H9 (cell line): ENCODE data around the gene MT1F. TPM values are rescaled to one million over a fixed set of nuclear protein-coding genes. Genes with fewer than 3 reads are reported as not detected.

Experiments used
- DNase-seq: peaks from one replicate; pipeline ENCODE4 v3.0.0-alpha.2; 2017
- H2AFZ ChIP-seq: one replicate; pipeline ENCODE4 v1.6.1; 2013; ENCODE audit warnings: mild to moderate bottlenecking, low read length, control low read depth, moderate library complexity
- H2AK5ac ChIP-seq: 2 replicates; pipeline ENCODE4 v1.6.1; 2013; ENCODE audit warnings: low read length, control low read depth, mixed read lengths; ENCODE audit not compliant: insufficient read length
- H2BK120ac ChIP-seq: one replicate; pipeline ENCODE4 v1.6.1; 2013; ENCODE audit warnings: low read depth, mild to moderate bottlenecking, low read length, control low read depth, inconsistent platforms; ENCODE audit not compliant: poor library complexity, severe bottlenecking
- H2BK12ac ChIP-seq: 2 replicates; pipeline ENCODE4 v1.6.1; 2013; ENCODE audit warnings: low read length, control low read depth, mixed read lengths, low read depth; ENCODE audit not compliant: insufficient read length
- H2BK15ac ChIP-seq: 2 replicates; pipeline ENCODE4 v1.6.1; 2013; ENCODE audit warnings: low read depth, low read length, control low read depth
- H2BK20ac ChIP-seq: one replicate; pipeline ENCODE4 v1.6.1; 2013; ENCODE audit warnings: low read depth, mild to moderate bottlenecking, low read length, control low read depth, inconsistent platforms; ENCODE audit not compliant: poor library complexity, severe bottlenecking
- H2BK5ac ChIP-seq: 2 replicates; pipeline ENCODE4 v1.6.1; 2013; ENCODE audit warnings: low read length, control low read depth, mixed read lengths; ENCODE audit not compliant: insufficient read length
- H3K14ac ChIP-seq: 2 replicates; pipeline ENCODE4 v1.6.1; 2013; ENCODE audit warnings: low read length, control low read depth; ENCODE audit not compliant: insufficient read depth
- H3K18ac ChIP-seq: 2 replicates; pipeline ENCODE4 v1.6.1; 2013; ENCODE audit warnings: low read depth, mild to moderate bottlenecking, mixed read lengths, low read length, control low read depth; ENCODE audit not compliant: insufficient read length
- H3K23ac ChIP-seq: 2 replicates; pipeline ENCODE4 v1.6.1; 2013; ENCODE audit warnings: low read length, control low read depth, mixed read lengths, low read depth; ENCODE audit not compliant: insufficient read length
- H3K23me2 ChIP-seq: 2 replicates; pipeline ENCODE4 v1.6.1; 2013; ENCODE audit warnings: low read depth, mild to moderate bottlenecking, mixed read lengths, low read length, control low read depth; ENCODE audit not compliant: insufficient read length, poor library complexity, severe bottlenecking
- H3K27ac ChIP-seq: 2 replicates; pipeline ENCODE4 v1.5.1; 2013; ENCODE audit warnings: low read length, control low read depth, mixed read lengths, low read depth; ENCODE audit not compliant: insufficient read length
- H3K27me3 ChIP-seq: 2 replicates; pipeline ENCODE4 v1.6.1; 2013; ENCODE audit warnings: low read length, control low read depth, inconsistent platforms; ENCODE audit not compliant: insufficient read depth
- H3K4ac ChIP-seq: 2 replicates; pipeline ENCODE4 v1.6.1; 2013; ENCODE audit warnings: low read depth, mild to moderate bottlenecking, control low read depth, inconsistent platforms, low read length, moderate library complexity
- H3K4me1 ChIP-seq: 2 replicates; pipeline ENCODE4 v1.6.1; 2013; ENCODE audit warnings: low read length, control low read depth, inconsistent platforms; ENCODE audit not compliant: insufficient read depth
- H3K4me2 ChIP-seq: 2 replicates; pipeline ENCODE4 v1.6.1; 2013; ENCODE audit warnings: low read length, control low read depth, mixed read lengths; ENCODE audit not compliant: insufficient read length, insufficient read depth
- H3K56ac ChIP-seq: 2 replicates; pipeline ENCODE4 v1.6.1; 2013; ENCODE audit warnings: low read depth, mild to moderate bottlenecking, mixed read lengths, low read length, control low read depth; ENCODE audit not compliant: insufficient read length
- H3K79me1 ChIP-seq: 2 replicates; pipeline ENCODE4 v1.6.1; 2013; ENCODE audit warnings: low read depth, mild to moderate bottlenecking, moderate library complexity, low read length, control low read depth, inconsistent platforms; ENCODE audit not compliant: insufficient read depth, poor library complexity, severe bottlenecking
- H3K79me2 ChIP-seq: 2 replicates; pipeline ENCODE4 v1.6.1; 2013; ENCODE audit warnings: low read length, control low read depth, inconsistent platforms; ENCODE audit not compliant: insufficient read depth
- H3K9ac ChIP-seq: 2 replicates; pipeline ENCODE4 v1.6.1; 2013; ENCODE audit warnings: low read length, control low read depth, mixed read lengths; ENCODE audit not compliant: insufficient read length; ENCODE audit errors: extremely low read depth
- H3K9me3 ChIP-seq: one replicate; pipeline ENCODE4 v1.6.1; 2013; ENCODE audit warnings: low read depth, low read length, inconsistent platforms; ENCODE audit not compliant: control insufficient read depth
- H3T11ph ChIP-seq: one replicate; pipeline ENCODE4 v1.6.1; 2013; ENCODE audit warnings: mild to moderate bottlenecking, low read length, control low read depth, inconsistent platforms
- H4K20me1 ChIP-seq: one replicate; pipeline ENCODE4 v1.6.1; 2013; ENCODE audit not compliant: control insufficient read depth, insufficient read length, insufficient read depth
- H4K5ac ChIP-seq: 2 replicates; pipeline ENCODE4 v1.6.1; 2013; ENCODE audit warnings: low read depth, mild to moderate bottlenecking, mixed read lengths, low read length, control low read depth; ENCODE audit not compliant: insufficient read length
- H4K8ac ChIP-seq: replicated peaks from 2 replicates; pipeline ENCODE4 v1.6.1; 2013; ENCODE audit warnings: low read length, control low read depth, mixed read lengths, low read depth; ENCODE audit not compliant: insufficient read length
- H4K91ac ChIP-seq: 2 replicates; pipeline ENCODE4 v1.6.1; 2013; ENCODE audit warnings: low read depth, mild to moderate bottlenecking, moderate library complexity, mixed read lengths, low read length, control low read depth; ENCODE audit not compliant: insufficient read length
- H3K27ac Mint-ChIP-seq, 3 experiments: 2 replicates in 2 of 3; 3 replicates in 1 of 3; pipeline ENCODE4 v1.8.0; 2020 to 2021; ENCODE audit warnings: mixed read lengths in 3 of 3, mild to moderate bottlenecking in 1 of 3, moderate library complexity in 1 of 3
- H3K27me3 Mint-ChIP-seq: 2 replicates; pipeline ENCODE4 v1.8.0; 2021; ENCODE audit warnings: low read depth, mild to moderate bottlenecking, moderate library complexity, mixed read lengths
- H3K36me3 Mint-ChIP-seq, 3 experiments: 2 replicates in 2 of 3; 3 replicates in 1 of 3; pipeline ENCODE4 v1.8.0; 2020 to 2021; ENCODE audit warnings: low read depth in 3 of 3, mixed read lengths in 3 of 3; ENCODE audit not compliant: insufficient read depth in 1 of 3
- H3K4me1 Mint-ChIP-seq, 2 experiments: 2 replicates each; pipeline ENCODE4 v1.8.0; 2020; ENCODE audit warnings: mixed read lengths in 2 of 2
- H3K4me3 Mint-ChIP-seq, 2 experiments: 2 replicates in 1 of 2; 3 replicates in 1 of 2; pipeline ENCODE4 v1.8.0; 2020 to 2021; ENCODE audit warnings: mild to moderate bottlenecking in 2 of 2, mixed read lengths in 2 of 2, moderate library complexity in 1 of 2
- H3K9me3 Mint-ChIP-seq, 2 experiments: 2 replicates in 1 of 2; 3 replicates in 1 of 2; pipeline ENCODE4 v1.8.0; 2020; ENCODE audit warnings: mild to moderate bottlenecking in 2 of 2, mixed read lengths in 2 of 2, moderate library complexity in 1 of 2
- WGBS: extraction: QIAGEN DNeasy Blood & Tissue Kit; methylation state at CpG from one replicate; pipeline ENCODE4 v1.1.7; 2013; ENCODE audit warnings: missing lambda C conversion rate, low lambda C conversion rate, mixed read lengths; ENCODE audit not compliant: insufficient read length; ENCODE audit errors: extremely low coverage; 5-methylcytosine and 5-hydroxymethylcytosine counted together
- total RNA-seq: library from RNA; stranded (reverse); gene quantifications from 2 replicates; pipeline ENCODE4 v1.2.1, GENCODE V29; 2021
- TF ChIP-seq, protein P1 (sequence below): fragments of 200-600 bp; sonication (generic); conservative IDR thresholded peaks from 3 replicates; pipeline ENCODE4 v1.8.0; 2021; ENCODE audit warnings: antibody characterized with exemption, mild to moderate bottlenecking

MT1F gene
- total RNA-seq, 1 experiment from 2014 or later: 26.1 TPM

DNA sequence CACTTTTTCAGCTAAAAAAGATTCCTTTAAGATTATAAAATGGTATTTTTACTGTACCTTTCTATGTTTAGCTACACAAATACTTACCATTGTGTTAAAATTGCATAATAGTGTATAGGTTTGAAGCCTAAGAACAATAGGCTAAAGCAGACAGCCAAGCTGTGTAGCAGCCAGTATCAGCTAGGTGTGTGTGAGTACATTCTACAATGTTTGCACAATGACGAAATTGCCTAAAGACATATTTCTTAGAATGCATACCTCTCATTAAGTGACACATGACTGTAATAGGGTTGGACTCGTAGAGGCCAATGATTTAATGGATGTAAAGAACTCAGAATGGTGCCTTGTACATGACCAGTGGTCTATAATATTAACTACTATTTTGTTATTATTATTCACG lies 7.9 kb upstream of the MT1F start:
- H3K9me3 ChIP-seq: no peaks in the 10 kb centered on the region
- H3K23ac ChIP-seq: no peak overlapping the region
- H3K27ac ChIP-seq: no peak overlapping the region
- H2BK15ac ChIP-seq: no peak overlapping the region
- H3K4me1 ChIP-seq: no peaks in the 10 kb centered on the region
- no peak overlapping the region for H2BK120ac ChIP-seq
- no peak overlapping the region for H4K91ac ChIP-seq
- H3K79me2 ChIP-seq: no peaks in the 10 kb centered on the region
- Mint-ChIP-seq H3K9me3 (no peaks in the 10 kb centered on the region), H3K4me1 (peaks cover 2 to 12% of the 10 kb centered on the region in 2 experiments; a peak in 2 of 4 replicates), H3K27me3 (peaks cover 89% of the 10 kb centered on the region), H3K27ac (no peak overlapping the region), H3K36me3 (no peaks in the 10 kb centered on the region), H3K4me3 (no peak overlapping the region)
- no peak overlapping the region for H4K8ac ChIP-seq
- H2BK20ac ChIP-seq: no peak overlapping the region
- H3K9ac ChIP-seq: no peak overlapping the region
- no peak for DNase-seq
- H3T11ph ChIP-seq: no peak overlapping the region
- peaks cover 26% of the 10 kb centered on the region; the same call in 1 of the 2 replicates for H3K27me3 ChIP-seq
- H2AK5ac ChIP-seq: no peak overlapping the region
- H4K5ac ChIP-seq: no peak overlapping the region
- no peaks in the 10 kb centered on the region for H3K79me1 ChIP-seq
- no CpG with 5 or more reads among the region's 3 CpGs for WGBS
- TF ChIP-seq, protein P1, sequence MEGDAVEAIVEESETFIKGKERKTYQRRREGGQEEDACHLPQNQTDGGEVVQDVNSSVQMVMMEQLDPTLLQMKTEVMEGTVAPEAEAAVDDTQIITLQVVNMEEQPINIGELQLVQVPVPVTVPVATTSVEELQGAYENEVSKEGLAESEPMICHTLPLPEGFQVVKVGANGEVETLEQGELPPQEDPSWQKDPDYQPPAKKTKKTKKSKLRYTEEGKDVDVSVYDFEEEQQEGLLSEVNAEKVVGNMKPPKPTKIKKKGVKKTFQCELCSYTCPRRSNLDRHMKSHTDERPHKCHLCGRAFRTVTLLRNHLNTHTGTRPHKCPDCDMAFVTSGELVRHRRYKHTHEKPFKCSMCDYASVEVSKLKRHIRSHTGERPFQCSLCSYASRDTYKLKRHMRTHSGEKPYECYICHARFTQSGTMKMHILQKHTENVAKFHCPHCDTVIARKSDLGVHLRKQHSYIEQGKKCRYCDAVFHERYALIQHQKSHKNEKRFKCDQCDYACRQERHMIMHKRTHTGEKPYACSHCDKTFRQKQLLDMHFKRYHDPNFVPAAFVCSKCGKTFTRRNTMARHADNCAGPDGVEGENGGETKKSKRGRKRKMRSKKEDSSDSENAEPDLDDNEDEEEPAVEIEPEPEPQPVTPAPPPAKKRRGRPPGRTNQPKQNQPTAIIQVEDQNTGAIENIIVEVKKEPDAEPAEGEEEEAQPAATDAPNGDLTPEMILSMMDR: no peak
- H3K56ac ChIP-seq: no peak overlapping the region
- H3K4ac ChIP-seq: no peak overlapping the region
- H2BK5ac ChIP-seq: no peak overlapping the region
- no peak overlapping the region for H3K18ac ChIP-seq
- no peak overlapping the region for H3K14ac ChIP-seq
- H2AFZ ChIP-seq: no peak overlapping the region
- H4K20me1 ChIP-seq: no peaks in the 10 kb centered on the region
- H2BK12ac ChIP-seq: no peak overlapping the region
- no peak overlapping the region for H3K4me2 ChIP-seq
- H3K23me2 ChIP-seq: no peaks in the 10 kb centered on the region
